NT2/D1 (cell line): ENCODE measurements around the gene OTULIN.

Source experiments
- SUZ12 ChIP-seq: IDR thresholded peaks from 2 replicates; pipeline ENCODE4 v1.6.1; 2011; ENCODE audit not compliant: insufficient read length, insufficient read depth; ENCODE audit errors: extremely low read depth
- ZNF274 ChIP-seq: IDR thresholded peaks from 2 replicates; pipeline ENCODE4 v1.6.1; 2011; ENCODE audit warnings: mild to moderate bottlenecking, low read depth, low read length

GRCh38 chr5:14726066-14726838 lies 61.7 kb downstream of the OTULIN start:
- TF ChIP-seq ZNF274 (no peak), SUZ12 (no peak)
